Muscle of leg (tissue), 11 donors: ENCODE measurements around the gene GRIA4. TPM values are rescaled to one million over a fixed set of nuclear protein-coding genes. Genes with fewer than 3 reads are reported as not detected.
A peak's percentile ranks its signal among the peaks of the same experiment; 100 is the strongest.

Experiments used
- DNase-seq: peaks from one replicate; pipeline ENCODE4 v3.0.0; 2013
- H3K27ac ChIP-seq: one replicate; pipeline ENCODE4 v1.5.1; 2013; ENCODE audit warnings: mild to moderate bottlenecking, low read length, control low read depth
- H3K27me3 ChIP-seq: one replicate; pipeline ENCODE4 v1.6.1; 2013; ENCODE audit warnings: low read length; ENCODE audit not compliant: control insufficient read depth, insufficient read depth
- H3K36me3 ChIP-seq: one replicate; pipeline ENCODE4 v1.6.1; 2013; ENCODE audit warnings: low read length; ENCODE audit not compliant: control insufficient read depth, insufficient read depth
- H3K4me1 ChIP-seq: one replicate; pipeline ENCODE4 v1.6.1; 2013; ENCODE audit warnings: low read length; ENCODE audit not compliant: control insufficient read depth, insufficient read depth
- H3K4me3 ChIP-seq: one replicate; pipeline ENCODE4 v1.5.1; 2013; ENCODE audit warnings: low read length, control low read depth
- H3K9me3 ChIP-seq: replicated peaks from 2 replicates; pipeline ENCODE4 v1.6.1; 2013; ENCODE audit warnings: low read depth, low read length; ENCODE audit not compliant: control insufficient read depth
- WGBS: methylation state at CpG from one replicate; pipeline ENCODE4 v1.1.5; 2013; ENCODE audit warnings: missing lambda C conversion rate; ENCODE audit not compliant: insufficient coverage; 5-methylcytosine and 5-hydroxymethylcytosine counted together
- polyA plus RNA-seq, 8 donors: library from polyadenylated mRNA; unstranded; fragments of 120-200 nt; gene quantifications; one replicate each; pipeline versions ENCODE4 v1.2.1 to v1.2.3, GENCODE V29; 2013; ENCODE audit warnings: inconsistent platforms in 1 of 8, low replicate concordance in 1 of 8; ENCODE audit not compliant: insufficient read length in 8 of 8, insufficient read depth in 1 of 8
- total RNA-seq: library from RNA; stranded (reverse); fragments of 120-200 nt; gene quantifications from one replicate; pipeline ENCODE4 v1.2.4, GENCODE V29; 2013

The GRIA4 gene
- total and polyA plus RNA-seq, 9 donors, result 2.7 to 14.6 (median 7.8) TPM

DNA sequence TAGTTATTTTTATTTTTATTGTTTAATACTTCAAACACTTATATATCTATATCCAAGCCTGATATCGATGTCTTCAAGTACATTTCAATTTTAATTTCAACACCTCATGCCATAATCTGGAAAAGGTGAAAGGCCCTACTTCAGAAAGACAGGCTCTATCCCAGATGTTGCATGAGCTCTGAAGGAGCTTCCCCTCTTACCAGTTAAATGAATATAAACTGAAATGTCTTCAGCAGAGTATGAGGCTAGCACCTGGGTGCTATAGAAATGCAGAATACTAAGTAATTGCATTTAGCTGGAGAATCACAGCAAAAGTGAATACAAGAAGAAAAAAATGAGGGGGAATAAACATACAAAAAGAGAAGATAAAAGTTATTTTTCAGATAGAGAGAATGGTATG is 11.5 kb upstream of the GRIA4 start:
- H3K27ac ChIP-seq, result no peak overlapping the region
- H3K4me1 ChIP-seq, result no peaks in the 10 kb centered on the region
- no peaks in the 10 kb centered on the region for H3K36me3 ChIP-seq
- no peaks in the 10 kb centered on the region for H3K9me3 ChIP-seq
- WGBS, result no CpG with 5 or more reads among the region's 1 CpG
- no peak for DNase-seq
- no peaks in the 10 kb centered on the region for H3K27me3 ChIP-seq
- no peak overlapping the region for H3K4me3 ChIP-seq

GRCh38 chr11:105603156-105603555 is 6.7 kb upstream of the GRIA4 start:
- H3K27ac ChIP-seq, result no peak overlapping the region
- no peaks in the 10 kb centered on the region for H3K27me3 ChIP-seq
- DNase-seq, result no peak
- no peaks in the 10 kb centered on the region for H3K4me1 ChIP-seq
- no peaks in the 10 kb centered on the region for H3K9me3 ChIP-seq
- H3K4me3 ChIP-seq, result no peak overlapping the region
- H3K36me3 ChIP-seq, result no peaks in the 10 kb centered on the region

DNA sequence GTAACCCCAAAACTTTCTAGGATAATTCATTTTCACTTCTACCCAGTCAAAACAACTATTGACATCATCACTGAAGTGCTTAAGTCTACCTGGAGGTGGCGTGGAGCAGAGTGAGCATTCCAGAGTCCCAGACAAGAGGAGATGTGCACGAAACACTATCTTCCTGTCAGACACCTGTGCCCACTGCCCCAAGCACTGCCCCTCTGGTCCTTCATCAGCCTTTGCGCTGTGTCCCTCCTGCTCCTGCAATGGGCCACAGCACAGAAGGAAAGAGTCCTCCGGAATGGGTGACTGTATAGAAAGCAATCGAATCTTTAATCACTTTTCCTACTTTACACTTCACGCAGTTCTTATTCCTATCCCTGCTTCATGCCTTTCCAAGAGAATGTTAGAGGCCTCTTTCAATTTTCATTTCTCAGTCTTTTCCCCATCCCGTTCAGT is 512 bp upstream of the GRIA4 start:
- Histone ChIP-seq H3K27me3 (peaks cover 14% of the 10 kb centered on the region), H3K4me3 (peak overlapping the region; percentile 52), H3K4me1 (peaks cover 8% of the 10 kb centered on the region), H3K27ac (no peak overlapping the region), H3K36me3 (no peaks in the 10 kb centered on the region), H3K9me3 (no peaks in the 10 kb centered on the region)
- WGBS, result 16% methylated on average over 3 of the region's 7 CpGs
- peak; percentile 24 for DNase-seq

- Histone ChIP-seq H3K27ac (peak overlapping the region; percentile 67), H3K4me1 (peaks cover 8% of the 10 kb centered on the region), H3K9me3 (no peaks in the 10 kb centered on the region), H3K27me3 (peaks cover 14% of the 10 kb centered on the region), H3K4me3 (peak overlapping the region; percentile 52), H3K36me3 (no peaks in the 10 kb centered on the region)
- WGBS, result 1% methylated on average over 10 of the region's 21 CpGs
- DNase-seq, result no peak
These were observed 1.1 kb downstream of the GRIA4 start for GRCh38 chr11:105610871-105611571.

GRCh38 chr11:105611572-105612441 is 1.9 kb downstream of the GRIA4 start:
- peak overlapping the region; percentile 52 for H3K4me3 ChIP-seq
- no peaks in the 10 kb centered on the region for H3K9me3 ChIP-seq
- H3K36me3 ChIP-seq, result no peaks in the 10 kb centered on the region
- peaks cover 14% of the 10 kb centered on the region for H3K27me3 ChIP-seq
- 0% methylated on average over 1 of the region's 12 CpGs for WGBS
- peaks cover 8% of the 10 kb centered on the region for H3K4me1 ChIP-seq
- peak overlapping the region; percentile 29 for H3K27ac ChIP-seq
- peak; percentile 31 for DNase-seq

GRCh38 chr11:105612771-105613170 is 2.9 kb downstream of the GRIA4 start:
- H3K4me3 ChIP-seq, result no peak overlapping the region
- peak; percentile 6 for DNase-seq
- H3K4me1 ChIP-seq, result peaks cover 8% of the 10 kb centered on the region
- H3K27ac ChIP-seq, result no peak overlapping the region
- H3K9me3 ChIP-seq, result no peaks in the 10 kb centered on the region
- H3K36me3 ChIP-seq, result no peaks in the 10 kb centered on the region
- WGBS, result no CpG with 5 or more reads among the region's 4 CpGs
- H3K27me3 ChIP-seq, result peaks cover 14% of the 10 kb centered on the region

DNA sequence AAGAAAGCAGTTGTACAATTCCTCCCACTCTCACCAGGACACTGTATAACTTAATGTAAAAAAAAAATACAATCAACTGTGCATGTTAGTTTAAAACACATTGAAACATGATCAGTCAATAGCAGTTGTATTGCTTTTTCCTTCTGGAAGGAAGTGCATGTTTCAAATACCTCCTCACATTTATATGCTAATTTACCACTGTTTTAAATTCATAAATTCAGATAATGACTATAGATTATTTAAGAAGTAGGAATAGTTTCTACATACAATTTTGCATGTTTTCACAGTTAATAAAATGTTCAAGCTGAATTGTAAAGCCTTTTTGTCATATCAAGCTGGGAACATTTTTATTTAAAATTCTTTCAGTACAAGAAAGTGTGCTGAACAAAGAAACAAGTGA is 3.3 kb downstream of the GRIA4 start:
- Histone ChIP-seq H3K9me3 (no peaks in the 10 kb centered on the region), H3K4me3 (no peak overlapping the region), H3K27me3 (peaks cover 14% of the 10 kb centered on the region), H3K36me3 (no peaks in the 10 kb centered on the region), H3K4me1 (peaks cover 8% of the 10 kb centered on the region), H3K27ac (no peak overlapping the region)
- no peak for DNase-seq

GRCh38 chr11:105618343-105618955 is 8.6 kb downstream of the GRIA4 start:
- Histone ChIP-seq H3K4me1 (no peaks in the 10 kb centered on the region), H3K36me3 (no peaks in the 10 kb centered on the region), H3K27me3 (no peaks in the 10 kb centered on the region), H3K27ac (no peak overlapping the region), H3K4me3 (no peak overlapping the region), H3K9me3 (no peaks in the 10 kb centered on the region)
- WGBS, result 82% methylated on average over 2 of the region's 2 CpGs
- no peak for DNase-seq

DNA sequence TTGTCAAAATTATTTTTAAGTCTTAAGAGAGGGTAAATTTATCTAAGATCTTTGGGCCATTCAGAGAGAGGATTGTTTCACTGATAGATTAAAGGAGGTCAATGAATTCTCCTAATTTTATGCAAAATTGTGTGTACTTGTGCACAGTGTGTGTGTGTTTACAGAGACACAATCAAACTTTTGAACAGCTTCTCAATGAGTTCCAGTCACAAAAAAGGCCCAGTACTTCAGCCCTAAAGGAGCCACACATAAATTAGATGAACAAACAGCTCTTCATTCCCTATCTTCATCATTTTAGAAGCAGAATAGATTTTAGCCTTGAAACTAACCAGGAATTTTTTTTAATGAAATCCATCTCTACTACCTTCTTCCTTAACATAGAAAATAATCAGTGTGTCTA is 9.7 kb downstream of the GRIA4 start:
- H3K36me3 ChIP-seq, result no peaks in the 10 kb centered on the region
- H3K4me1 ChIP-seq, result no peaks in the 10 kb centered on the region
- no peaks in the 10 kb centered on the region for H3K27me3 ChIP-seq
- no peak for DNase-seq
- H3K27ac ChIP-seq, result no peak overlapping the region
- H3K9me3 ChIP-seq, result no peaks in the 10 kb centered on the region
- no peak overlapping the region for H3K4me3 ChIP-seq

DNA sequence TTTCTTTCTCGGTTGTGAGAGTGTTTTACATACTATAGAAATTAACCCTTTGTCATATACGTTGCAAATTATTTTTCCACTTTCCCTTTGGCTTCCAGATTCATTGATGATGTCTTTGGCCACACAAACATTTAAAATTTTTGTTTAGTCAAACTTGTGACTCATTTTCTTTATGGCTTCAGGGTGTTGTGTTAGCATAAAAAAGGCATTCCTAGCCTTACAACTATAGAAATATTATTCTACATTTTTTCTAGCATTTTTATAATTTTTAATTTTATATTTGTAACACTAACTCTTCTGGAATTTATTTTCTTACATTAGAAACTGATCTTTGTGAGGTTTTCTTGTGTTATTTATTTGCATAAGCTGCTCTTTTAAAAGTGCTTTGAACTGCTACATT is 12.1 kb downstream of the GRIA4 start:
- no peaks in the 10 kb centered on the region for H3K27me3 ChIP-seq
- no peaks in the 10 kb centered on the region for H3K9me3 ChIP-seq
- no CpG with 5 or more reads among the region's 2 CpGs for WGBS
- DNase-seq, result no peak
- H3K36me3 ChIP-seq, result no peaks in the 10 kb centered on the region
- no peak overlapping the region for H3K27ac ChIP-seq
- no peaks in the 10 kb centered on the region for H3K4me1 ChIP-seq
- no peak overlapping the region for H3K4me3 ChIP-seq
